ENCODE results near the gene ORC4.

Gene ORC4

GRCh38 chr2:147924647-147925046 is 95.9 kb downstream of the ORC4 start:
- no peak for ATAC-seq

GRCh38 chr2:147923846-147924245 is 96.7 kb downstream of the ORC4 start:
- no peak for ATAC-seq
- no peaks in the 10 kb centered on the region for H3K27me3 Mint-ChIP-seq
- H3K4me3 Mint-ChIP-seq = no peak overlapping the region
- H3K27ac Mint-ChIP-seq = no peak overlapping the region
- no peaks in the 10 kb centered on the region for H3K4me1 Mint-ChIP-seq
- H3K9me3 Mint-ChIP-seq = no peaks in the 10 kb centered on the region
- no peak for DNase-seq

More at GRCh38 chr2:147924647-147925046, 95.9 kb downstream of the ORC4 start:
- no peak overlapping the region for H3K4me3 Mint-ChIP-seq
- no peak overlapping the region for H3K27ac Mint-ChIP-seq
- no peak for DNase-seq
- no peaks in the 10 kb centered on the region for H3K9me3 Mint-ChIP-seq
- no peaks in the 10 kb centered on the region for H3K4me1 Mint-ChIP-seq
- H3K27me3 Mint-ChIP-seq = no peaks in the 10 kb centered on the region

- Mint-ChIP-seq H3K27me3 (no peaks in the 10 kb centered on the region), H3K9me3 (no peaks in the 10 kb centered on the region), H3K27ac (no peak overlapping the region), H3K4me1 (no peaks in the 10 kb centered on the region), H3K4me3 (no peak overlapping the region)
- no peak for DNase-seq
- no peak for ATAC-seq
Observed at GRCh38 chr2:147917161-147917560, 103.4 kb downstream of the ORC4 start.

- Mint-ChIP-seq H3K9me3 (no peaks in the 10 kb centered on the region), H3K27me3 (no peaks in the 10 kb centered on the region), H3K4me3 (no peak overlapping the region), H3K27ac (no peak overlapping the region), H3K4me1 (no peaks in the 10 kb centered on the region)
- DNase-seq (no peak), ATAC-seq (no peak)
Observed at GRCh38 chr2:147916723-147917122, 103.8 kb downstream of the ORC4 start.

- no peak for DNase-seq
- ATAC-seq = no peak
- Mint-ChIP-seq H3K27ac (no peak overlapping the region), H3K27me3 (no peaks in the 10 kb centered on the region), H3K4me1 (no peaks in the 10 kb centered on the region), H3K4me3 (no peak overlapping the region), H3K9me3 (no peaks in the 10 kb centered on the region)
Observed at GRCh38 chr2:147916067-147916466, 104.5 kb downstream of the ORC4 start.

GRCh38 chr2:147913701-147914480 is 106.6 kb downstream of the ORC4 start:
- no peaks in the 10 kb centered on the region for H3K9me3 Mint-ChIP-seq
- ATAC-seq (no peak), DNase-seq (no peak)
- H3K4me1 Mint-ChIP-seq = no peaks in the 10 kb centered on the region
- no peak overlapping the region for H3K27ac Mint-ChIP-seq
- H3K27me3 Mint-ChIP-seq = no peaks in the 10 kb centered on the region
- no peak overlapping the region for H3K4me3 Mint-ChIP-seq

GRCh38 chr2:147910990-147911473 is 109.5 kb downstream of the ORC4 start:
- H3K9me3 Mint-ChIP-seq = no peaks in the 10 kb centered on the region
- no peak for ATAC-seq
- DNase-seq = peak; percentile 11 to 17
- no peak overlapping the region for H3K27ac Mint-ChIP-seq
- no peak overlapping the region for H3K4me3 Mint-ChIP-seq
- no peaks in the 10 kb centered on the region for H3K27me3 Mint-ChIP-seq
- no peaks in the 10 kb centered on the region for H3K4me1 Mint-ChIP-seq

GRCh38 chr2:147909178-147909577 is 111.4 kb downstream of the ORC4 start:
- H3K27me3 Mint-ChIP-seq = no peaks in the 10 kb centered on the region
- no peaks in the 10 kb centered on the region for H3K9me3 Mint-ChIP-seq
- no peaks in the 10 kb centered on the region for H3K4me1 Mint-ChIP-seq
- H3K27ac Mint-ChIP-seq = no peak overlapping the region
- no peak overlapping the region for H3K4me3 Mint-ChIP-seq
- ATAC-seq = no peak
- DNase-seq = no peak

GRCh38 chr2:147904051-147904450 is 116.5 kb downstream of the ORC4 start:
- no peak overlapping the region for H3K4me3 Mint-ChIP-seq
- no peaks in the 10 kb centered on the region for H3K27me3 Mint-ChIP-seq
- H3K9me3 Mint-ChIP-seq = no peaks in the 10 kb centered on the region
- no peak overlapping the region for H3K27ac Mint-ChIP-seq
- DNase-seq (no peak), ATAC-seq (no peak)
- no peaks in the 10 kb centered on the region for H3K4me1 Mint-ChIP-seq

- peaks cover 11% of the 10 kb centered on the region for H3K4me1 Mint-ChIP-seq
- ATAC-seq = peak; percentile 28
- H3K27ac Mint-ChIP-seq = no peak overlapping the region
- H3K4me3 Mint-ChIP-seq = no peak overlapping the region
- no peak for DNase-seq
- H3K9me3 Mint-ChIP-seq = no peaks in the 10 kb centered on the region
- H3K27me3 Mint-ChIP-seq = no peaks in the 10 kb centered on the region
Observed at GRCh38 chr2:147888680-147889079, 131.9 kb downstream of the ORC4 start.

- no peak for ATAC-seq
- H3K9me3 Mint-ChIP-seq = no peaks in the 10 kb centered on the region
- H3K27ac Mint-ChIP-seq = no peak overlapping the region
- no peaks in the 10 kb centered on the region for H3K27me3 Mint-ChIP-seq
- H3K4me1 Mint-ChIP-seq = peaks cover 11% of the 10 kb centered on the region
- no peak overlapping the region for H3K4me3 Mint-ChIP-seq
- DNase-seq = no peak
Observed at GRCh38 chr2:147886136-147886535, 134.4 kb downstream of the ORC4 start.

GRCh38 chr2:147884830-147885229 is 135.7 kb downstream of the ORC4 start:
- no peak for ATAC-seq
- H3K9me3 Mint-ChIP-seq = no peaks in the 10 kb centered on the region
- no peak for DNase-seq
- H3K27me3 Mint-ChIP-seq = no peaks in the 10 kb centered on the region
- peak overlapping the region; percentile 3 to 49 for H3K4me3 Mint-ChIP-seq
- H3K27ac Mint-ChIP-seq = peak overlapping the region in 1 of 2 donors; percentile 91
- H3K4me1 Mint-ChIP-seq = peaks cover 20% of the 10 kb centered on the region

- no peaks in the 10 kb centered on the region for H3K27me3 Mint-ChIP-seq
- H3K9me3 Mint-ChIP-seq = no peaks in the 10 kb centered on the region
- ATAC-seq = no peak
- no peak overlapping the region for H3K27ac Mint-ChIP-seq
- no peak for DNase-seq
- peaks cover 25% of the 10 kb centered on the region for H3K4me1 Mint-ChIP-seq
- no peak overlapping the region for H3K4me3 Mint-ChIP-seq
Observed at GRCh38 chr2:147882631-147883030, 137.9 kb downstream of the ORC4 start.

Data from stimulated activated naive CD8-positive, alpha-beta T cell treated with anti-CD3 and anti-CD28 coated beads, Interleukin-15, amount 100 ng/mL, for 72 hours (primary cell).